Suppressor macrophage treated with lipopolysaccharide for 1 hour (primary cell): ENCODE results near the gene TRIM32.

ENCODE experiments used
- DNase-seq, 3 donors: peaks; one replicate each; pipeline ENCODE4 v3.0.0-alpha.2; 2020 to 2022

TRIM32 gene

DNA sequence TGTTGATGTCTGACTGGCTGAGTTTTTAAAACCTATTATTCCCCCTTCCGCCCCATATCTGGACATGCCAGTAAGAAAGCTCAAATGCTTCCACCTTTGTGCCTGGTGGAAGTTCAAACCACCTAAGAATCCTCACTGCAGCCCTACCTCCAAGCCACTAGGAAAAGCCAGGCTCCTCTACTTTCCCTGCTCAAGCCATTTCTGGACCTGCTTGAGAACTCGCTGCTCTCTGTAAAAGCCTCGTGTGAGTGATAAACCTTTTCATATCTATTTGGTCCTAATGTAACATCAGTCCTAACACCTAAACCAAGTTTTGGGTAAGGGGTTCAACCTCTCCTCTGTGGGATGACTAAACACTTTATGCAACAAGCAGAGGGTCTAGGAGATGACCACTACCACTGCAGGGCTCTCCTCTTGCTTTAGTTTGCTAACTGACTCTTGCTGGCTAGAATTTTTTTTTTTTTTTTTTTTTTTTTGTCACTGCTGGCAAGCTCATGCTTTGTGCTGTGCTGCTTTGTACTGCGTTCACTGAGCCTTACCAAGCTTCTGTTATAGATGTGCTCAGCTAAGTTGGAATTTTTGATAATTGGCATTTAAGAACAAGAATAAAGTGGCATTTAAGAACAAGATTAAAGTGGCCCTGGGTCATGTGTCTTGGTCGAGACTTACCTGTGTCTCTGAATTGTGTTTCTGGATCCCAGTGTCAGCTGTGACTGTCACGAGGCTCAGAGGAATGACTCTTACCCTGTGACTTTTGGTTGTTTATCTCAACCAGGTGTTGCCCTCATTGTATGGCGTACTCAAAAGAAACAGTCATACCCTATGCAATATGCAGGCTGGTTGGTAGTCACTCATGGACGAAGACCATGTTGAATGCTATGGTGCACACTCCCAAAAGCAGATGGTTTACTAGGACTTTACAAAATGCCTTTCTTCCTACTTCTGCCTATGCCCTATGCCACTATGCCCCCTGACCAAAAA lies 19.5 kb downstream of the TRIM32 start:
- DNase-seq: no peak

DNA sequence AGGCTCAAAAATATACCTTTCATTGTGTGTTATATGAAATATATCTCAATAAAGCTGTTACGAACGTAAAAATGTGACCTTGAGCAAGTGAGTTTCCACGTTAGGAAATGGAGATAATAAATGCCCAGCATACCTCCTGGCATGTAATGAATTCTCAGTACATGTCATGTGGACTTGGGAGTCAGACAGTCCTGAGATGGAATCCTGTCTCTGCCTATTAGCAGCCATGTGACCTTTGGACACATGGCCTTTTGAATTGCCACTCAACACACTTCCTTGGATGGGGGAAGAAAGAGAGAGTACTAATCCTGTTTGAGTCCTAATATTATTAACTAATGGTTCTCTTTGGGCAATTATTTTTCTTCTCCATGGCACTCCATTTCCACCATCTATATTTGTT lies 25.7 kb downstream of the TRIM32 start:
- no peak for DNase-seq

DNA sequence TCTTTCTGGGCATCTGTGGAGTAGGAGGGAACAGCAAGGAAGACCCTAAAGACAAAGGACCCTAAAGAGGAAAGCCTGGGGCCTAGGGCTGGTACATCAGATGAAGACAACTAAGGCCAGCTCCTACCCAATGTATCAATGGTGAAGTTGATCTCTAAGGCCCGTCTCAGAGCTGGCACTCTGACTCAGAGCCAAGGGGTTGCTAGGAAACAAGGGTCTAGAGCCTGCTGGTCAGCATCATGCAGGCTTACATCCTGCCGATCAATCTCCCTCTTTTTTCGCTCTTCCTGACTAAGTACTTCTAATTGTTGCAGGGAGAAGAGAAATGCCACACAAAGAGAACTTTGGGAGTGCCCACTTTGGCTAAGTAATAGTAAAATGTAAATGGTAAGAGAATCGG lies 26.2 kb downstream of the TRIM32 start:
- DNase-seq: no peak

DNA sequence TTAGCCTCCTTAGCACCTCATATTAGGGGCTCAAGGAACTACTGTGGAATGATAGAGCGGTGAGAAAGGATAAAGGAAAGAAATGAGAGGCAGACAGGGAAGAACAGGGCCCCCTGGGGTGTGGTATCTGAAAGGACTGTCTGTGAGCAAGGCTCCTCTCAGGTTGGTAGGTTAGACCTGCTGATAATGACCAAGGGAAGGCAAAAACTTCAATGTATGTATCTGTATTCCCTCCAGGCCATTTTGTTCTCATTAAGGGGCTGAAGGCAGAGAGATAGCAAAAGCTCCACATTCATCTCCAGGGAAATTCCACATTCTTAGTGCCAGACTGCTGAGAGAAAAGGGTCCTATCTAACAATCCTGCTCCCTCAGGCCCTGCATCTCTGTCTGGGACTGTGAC lies 28.6 kb downstream of the TRIM32 start:
- no peak for DNase-seq

DNA sequence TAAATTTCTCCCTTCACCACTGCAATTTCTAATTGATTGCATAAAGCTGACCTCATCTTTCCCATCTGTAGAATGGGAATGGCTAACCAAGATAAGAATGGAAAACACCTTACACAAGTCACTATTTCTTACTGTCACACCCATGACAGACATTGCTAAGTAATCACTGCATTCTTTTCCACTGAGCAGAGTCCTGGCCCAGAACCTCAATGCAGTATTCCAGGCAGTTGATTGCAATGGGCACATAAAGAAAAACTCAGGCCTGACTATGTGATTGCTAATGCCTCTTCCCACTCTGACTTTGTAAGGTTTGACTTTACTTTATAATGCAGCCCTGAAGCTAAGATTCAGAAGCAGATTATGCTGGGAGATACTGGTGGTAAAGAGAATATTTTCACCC lies 29.3 kb downstream of the TRIM32 start:
- no peak for DNase-seq

DNA sequence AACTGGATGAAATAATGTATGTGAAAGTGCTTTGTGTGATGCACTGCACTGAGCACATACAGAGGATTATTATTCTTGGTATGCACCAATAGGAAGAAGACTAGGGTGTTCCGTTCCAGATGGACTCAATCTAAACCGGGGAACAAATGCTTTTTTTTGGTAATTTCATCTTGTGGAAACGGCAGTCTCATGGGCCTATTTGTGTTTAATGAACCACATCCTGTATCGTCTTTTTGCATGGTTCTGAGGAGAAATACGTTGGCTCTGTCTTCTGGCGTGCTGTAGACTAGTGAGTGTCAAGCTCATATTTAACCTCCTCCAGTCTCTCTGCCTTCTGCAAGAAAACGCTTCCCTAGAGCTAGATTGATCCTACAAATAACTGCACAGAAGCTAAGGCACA lies 30.0 kb downstream of the TRIM32 start:
- no peak for DNase-seq

DNA sequence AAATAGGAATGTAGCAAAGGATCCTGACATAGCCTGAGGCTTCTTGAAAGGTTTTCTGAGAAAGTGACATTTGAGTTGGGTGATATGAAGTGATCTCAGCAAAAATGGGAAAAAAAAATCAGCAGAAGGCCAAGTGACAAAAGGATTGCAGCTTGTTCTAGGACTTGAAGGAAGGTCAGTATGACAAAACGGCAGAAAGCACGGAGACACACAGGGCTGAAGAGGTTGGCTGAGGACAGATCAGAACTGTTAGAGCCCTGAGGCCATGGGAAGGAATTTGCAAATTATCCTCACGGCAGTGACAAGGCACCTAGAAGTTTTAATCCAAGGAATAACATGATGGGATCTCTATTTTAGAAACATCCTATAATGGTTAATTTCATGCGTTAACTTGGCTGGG lies 31.0 kb downstream of the TRIM32 start:
- DNase-seq: no peak

DNA sequence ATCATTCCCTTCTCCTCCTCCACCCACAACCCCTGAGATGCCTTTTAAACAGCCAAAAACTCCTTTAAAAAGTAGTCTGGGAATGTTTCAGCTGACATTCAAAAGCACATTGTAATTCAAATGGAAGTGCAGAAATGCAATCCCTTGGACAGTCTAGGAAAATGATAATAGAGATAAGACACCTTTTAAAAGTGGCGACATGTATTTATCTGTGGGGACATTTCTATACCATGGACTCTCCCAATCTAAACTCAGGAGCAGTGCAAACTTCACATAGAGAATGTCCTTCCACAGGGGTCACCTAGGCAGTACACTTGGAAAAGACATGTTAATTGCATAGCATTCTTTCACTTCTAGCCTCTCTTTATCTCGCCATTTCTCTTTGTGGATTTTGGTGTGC lies 33.0 kb downstream of the TRIM32 start:
- DNase-seq: no peak

DNA sequence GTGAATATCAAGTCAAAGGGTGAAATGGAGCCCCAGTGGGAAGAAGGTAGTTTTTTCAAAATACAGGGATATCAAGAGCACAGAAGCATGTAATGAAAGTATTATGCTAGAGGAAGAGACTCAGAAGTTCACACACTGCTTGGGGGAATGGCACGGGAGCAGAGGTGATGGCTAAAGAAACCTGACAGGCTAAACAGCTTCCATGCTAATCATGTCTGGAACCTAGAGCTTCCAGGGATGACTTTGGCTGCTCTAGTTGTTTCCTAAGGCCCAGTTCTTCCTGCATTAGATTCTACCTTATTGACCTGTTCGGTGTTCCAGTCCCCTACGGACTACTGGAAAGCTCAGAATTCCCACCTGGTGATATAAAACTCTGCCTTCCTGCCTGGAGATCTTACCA lies 34.3 kb downstream of the TRIM32 start:
- no peak for DNase-seq

DNA sequence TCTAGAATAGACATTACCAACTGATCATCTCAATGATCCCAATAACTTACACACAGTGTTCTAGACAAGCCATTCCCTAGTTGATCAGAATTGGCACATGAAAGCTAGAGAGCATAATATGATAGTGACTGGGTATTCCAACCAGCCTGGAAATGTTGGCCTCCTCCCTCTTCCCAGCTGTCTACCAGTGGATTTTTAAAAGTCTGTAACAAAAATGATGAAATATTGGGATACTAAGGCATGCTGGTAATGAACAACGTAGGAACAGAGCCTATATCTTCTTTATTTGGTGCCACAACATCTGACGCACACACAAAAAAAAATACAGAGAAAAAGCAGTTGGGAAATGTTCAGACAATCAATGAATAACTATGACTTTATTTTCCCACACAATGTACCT lies 34.8 kb downstream of the TRIM32 start:
- no peak for DNase-seq

DNA sequence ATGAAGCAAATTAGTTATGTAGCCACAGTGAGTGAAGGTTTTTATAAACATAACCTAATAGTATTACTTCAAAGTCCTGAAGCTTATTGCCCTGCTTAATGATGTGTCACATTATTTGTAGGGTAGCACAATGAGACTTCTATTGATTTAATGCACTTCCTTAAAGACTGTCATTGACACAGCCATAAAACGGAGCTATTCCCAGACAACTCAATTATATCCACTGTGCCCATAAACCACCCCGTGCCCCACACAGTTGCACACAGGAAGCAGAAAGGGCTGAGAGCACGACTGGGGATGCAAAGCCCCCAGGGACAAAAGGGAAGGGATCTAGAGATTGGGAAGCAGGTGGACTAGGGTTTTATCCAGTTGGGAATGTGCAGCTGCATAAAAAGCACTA lies 37.0 kb downstream of the TRIM32 start:
- DNase-seq: no peak

DNA sequence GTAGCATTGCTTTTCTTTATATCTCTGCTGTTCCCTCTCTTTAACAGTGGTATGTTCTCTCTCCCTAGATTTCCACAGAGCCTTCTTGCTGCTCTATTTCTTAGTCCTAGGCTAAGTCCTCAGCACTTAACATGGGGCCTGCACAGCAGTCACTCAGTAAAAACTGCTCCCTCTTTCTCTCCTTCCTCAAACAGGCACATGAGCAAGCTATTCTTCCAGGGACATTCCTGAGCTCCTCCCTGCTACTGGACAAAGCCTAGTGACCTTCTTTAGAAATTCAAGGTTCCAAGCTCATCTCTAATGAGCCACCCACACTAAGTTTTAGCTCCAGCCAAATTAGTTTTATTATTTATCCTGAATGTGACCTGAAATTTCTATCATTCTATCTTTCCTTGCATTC lies 39.5 kb downstream of the TRIM32 start:
- DNase-seq: no peak

DNA sequence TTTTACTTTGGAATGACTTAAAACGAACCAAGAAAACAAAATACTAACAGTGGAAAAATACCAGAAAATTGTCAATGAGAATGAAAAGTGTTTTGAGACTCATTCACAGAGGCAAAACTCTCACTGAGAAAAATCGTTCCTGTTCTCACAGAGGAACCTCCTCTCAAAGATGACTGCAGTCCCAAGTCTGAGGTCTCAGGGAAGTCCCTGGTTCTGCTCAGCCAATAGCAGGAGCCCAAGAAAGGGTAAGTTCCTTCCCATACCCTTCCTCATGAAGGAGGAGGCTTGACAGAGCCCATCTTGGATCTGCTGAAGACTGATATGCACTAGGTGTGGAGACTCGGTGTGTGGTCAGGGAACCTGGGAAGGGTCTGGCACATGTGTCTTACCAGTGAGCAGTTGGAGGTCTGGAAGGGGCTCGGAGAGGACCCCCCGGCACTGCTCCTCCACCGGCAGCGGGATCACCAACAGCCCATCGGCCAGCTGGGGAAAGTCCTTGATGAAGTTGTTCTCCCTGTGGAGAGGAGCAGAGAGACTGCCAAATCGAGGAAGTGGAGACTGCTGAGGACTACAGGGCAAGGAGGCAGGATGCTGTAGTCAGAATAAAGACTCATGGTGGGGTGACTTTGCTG lies 46.0 kb downstream of the TRIM32 start:
- peak in 2 of 3 donors; percentile 5 to 7 for DNase-seq

DNA sequence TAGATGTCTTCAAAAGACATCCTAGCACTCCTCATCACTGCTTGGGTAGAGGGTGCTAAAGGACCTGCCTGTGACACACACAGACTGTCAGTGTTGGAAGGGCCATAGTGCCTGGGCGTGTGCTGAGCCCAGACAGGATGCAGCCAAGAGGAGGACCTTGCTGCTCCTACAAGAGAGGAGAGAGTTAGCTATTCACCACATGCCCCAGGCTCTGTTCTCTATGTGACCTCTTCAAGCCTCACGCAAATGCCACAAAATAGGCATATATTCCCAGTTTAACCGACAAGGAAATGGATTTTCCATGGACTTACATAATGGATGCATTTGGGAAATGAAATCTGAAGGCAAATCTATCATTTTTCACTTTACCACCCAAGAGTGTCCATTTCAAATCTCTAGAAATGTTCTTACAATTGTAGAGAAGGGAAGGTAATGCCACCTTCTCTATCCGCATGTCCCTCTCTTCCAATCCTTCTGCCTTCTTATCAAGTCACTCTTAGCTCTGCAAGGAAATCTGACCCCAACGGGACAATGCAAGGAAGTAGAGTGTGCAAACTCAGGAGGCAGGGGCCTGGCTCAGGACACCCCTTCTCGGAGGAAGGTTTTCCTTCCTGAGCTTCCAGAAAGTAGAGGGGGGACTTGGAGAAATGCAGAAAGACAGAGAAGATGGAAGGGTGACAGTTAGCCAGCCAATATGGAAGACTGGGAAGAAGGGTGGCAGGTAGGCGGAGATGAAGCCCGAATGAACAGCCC lies 49.5 kb downstream of the TRIM32 start:
- no peak for DNase-seq

DNA sequence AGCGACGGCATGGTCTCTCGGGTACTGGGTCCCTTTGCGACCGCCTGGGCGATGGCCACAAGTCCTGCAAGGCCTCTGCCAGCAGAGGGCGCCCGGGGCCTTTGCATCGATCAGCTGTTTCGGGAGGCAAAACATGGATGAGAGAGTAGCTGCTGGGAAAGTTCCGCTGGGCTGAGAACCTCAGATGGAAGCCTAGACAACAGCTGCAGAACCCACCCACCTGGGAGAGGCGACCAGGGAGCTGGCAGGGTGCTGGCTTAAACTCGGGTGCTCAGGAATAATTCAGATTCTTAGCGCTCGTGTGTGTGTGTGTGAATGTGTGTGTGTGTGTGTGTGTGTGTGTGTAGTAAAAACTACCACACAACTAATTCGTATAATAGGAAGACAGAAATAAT lies 50.0 kb downstream of the TRIM32 start:
- peak; percentile 78 to 91 (median 82) for DNase-seq

DNA sequence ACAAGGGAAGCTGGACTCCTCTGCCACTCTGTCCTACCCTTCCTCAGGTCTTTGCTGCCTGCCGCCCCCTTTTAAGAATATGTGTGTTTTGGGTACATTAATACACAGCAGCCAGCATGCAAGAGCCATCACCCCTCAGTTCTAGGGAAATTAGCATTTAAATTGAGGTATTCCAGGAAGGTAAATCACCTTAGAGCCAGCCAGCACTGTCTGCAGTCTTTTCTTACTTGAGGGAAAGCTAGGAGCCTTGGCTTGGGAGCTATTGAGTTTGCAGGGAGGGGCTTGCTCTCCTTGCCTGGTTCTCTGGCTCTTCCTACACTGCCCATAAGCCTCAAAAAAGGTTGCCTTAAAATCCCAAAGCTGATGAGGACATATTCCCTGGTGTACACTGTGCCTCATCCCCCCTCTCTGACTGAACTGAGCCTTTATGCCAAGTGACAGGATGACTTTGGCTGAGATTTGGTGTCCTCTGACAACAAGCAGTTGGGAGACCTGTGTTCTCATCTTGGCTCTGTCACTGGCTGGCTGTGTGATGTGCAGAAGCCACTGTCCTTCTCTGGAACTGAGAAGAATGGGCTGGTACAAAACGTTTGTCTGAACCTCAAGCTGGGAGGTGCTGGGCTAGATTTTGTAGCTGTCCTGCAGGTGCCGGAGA lies 54.1 kb downstream of the TRIM32 start:
- DNase-seq: no peak

DNA sequence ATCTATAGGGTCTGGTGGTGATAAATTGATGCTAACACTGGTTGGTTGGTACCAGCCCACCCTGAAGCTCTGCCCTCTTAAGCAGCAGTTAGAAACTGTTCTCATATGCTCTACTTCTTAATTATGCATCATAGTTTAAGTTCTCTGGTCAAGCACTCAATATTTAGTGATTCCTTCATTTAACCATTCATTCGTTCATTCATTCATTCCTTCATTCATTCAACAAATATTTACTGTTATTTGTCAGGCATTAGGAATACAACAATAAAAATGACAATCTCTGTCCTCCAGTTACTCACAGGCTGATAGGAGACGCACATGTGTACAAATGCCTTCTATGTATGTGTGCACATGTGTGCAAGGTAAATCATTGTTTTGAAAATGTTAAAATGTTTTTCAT lies 54.6 kb downstream of the TRIM32 start:
- DNase-seq: no peak

DNA sequence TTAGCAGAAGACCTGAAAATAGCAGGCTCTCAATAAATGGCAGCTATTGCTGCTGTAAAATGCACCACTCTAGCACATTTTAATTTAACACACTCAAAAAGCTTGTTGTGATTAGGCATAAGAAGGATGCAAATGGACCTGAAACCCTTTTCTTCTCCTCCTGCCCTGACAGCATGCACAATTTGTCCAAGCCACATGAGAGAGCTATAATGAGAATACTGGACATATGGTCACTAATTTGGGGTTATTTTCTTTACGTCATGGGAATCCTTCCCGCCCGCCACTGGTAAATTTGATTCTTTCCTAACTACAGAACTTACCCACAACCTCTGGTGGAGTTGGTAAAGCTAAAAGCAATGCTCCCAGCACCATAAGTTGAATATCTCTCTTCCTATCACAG lies 62.1 kb downstream of the TRIM32 start:
- no peak for DNase-seq

DNA sequence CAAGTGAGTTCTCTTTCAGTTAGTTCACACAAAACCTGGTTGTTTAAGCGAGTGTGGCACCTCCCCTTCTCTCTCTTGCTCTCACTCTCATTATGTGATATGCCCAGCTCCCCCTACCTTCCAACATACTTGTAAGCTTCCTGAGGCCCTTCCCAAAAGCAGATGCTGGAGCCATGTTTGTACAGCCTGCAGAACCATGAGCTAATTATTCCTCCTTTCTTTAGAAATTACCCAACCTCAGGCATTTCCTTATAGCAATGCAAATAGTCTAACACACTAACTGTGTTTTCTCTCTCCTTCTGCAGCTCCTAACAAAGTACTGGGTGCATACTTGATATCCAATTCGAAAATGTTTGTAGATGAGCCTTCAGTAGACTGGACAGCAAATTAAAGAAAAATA lies 62.7 kb downstream of the TRIM32 start:
- no peak for DNase-seq

DNA sequence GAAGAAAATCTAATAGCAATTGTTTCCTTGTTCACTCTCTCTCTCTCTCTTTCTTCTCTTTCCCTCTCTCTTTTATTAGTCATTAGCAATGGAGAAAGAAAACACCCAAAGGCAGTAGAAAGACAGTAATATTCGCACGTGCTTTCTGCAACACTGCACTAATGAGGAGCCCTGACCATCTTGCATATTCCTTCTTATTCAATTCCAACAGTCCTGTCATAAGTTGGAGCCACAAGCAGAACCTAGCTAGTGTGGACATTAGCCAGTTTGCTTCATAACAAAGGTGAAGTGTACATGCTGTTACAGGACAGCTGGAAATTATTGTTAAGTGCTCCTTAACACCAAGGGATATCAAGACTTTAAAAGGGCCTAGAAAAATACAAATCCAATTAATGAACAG lies 63.4 kb downstream of the TRIM32 start:
- no peak for DNase-seq
